ENCODE measurements around the gene ADGRE3. TPM values are rescaled to one million over a fixed set of nuclear protein-coding genes. Genes with fewer than 3 reads are reported as not detected.
A peak's percentile ranks its signal among the peaks of the same experiment; 100 is the strongest.

Gene ADGRE3, protein sequence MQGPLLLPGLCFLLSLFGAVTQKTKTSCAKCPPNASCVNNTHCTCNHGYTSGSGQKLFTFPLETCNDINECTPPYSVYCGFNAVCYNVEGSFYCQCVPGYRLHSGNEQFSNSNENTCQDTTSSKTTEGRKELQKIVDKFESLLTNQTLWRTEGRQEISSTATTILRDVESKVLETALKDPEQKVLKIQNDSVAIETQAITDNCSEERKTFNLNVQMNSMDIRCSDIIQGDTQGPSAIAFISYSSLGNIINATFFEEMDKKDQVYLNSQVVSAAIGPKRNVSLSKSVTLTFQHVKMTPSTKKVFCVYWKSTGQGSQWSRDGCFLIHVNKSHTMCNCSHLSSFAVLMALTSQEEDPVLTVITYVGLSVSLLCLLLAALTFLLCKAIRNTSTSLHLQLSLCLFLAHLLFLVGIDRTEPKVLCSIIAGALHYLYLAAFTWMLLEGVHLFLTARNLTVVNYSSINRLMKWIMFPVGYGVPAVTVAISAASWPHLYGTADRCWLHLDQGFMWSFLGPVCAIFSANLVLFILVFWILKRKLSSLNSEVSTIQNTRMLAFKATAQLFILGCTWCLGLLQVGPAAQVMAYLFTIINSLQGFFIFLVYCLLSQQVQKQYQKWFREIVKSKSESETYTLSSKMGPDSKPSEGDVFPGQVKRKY
- not detected in 2 replicates for total RNA-seq (ENCODE audit: low replicate concordance)

DNA sequence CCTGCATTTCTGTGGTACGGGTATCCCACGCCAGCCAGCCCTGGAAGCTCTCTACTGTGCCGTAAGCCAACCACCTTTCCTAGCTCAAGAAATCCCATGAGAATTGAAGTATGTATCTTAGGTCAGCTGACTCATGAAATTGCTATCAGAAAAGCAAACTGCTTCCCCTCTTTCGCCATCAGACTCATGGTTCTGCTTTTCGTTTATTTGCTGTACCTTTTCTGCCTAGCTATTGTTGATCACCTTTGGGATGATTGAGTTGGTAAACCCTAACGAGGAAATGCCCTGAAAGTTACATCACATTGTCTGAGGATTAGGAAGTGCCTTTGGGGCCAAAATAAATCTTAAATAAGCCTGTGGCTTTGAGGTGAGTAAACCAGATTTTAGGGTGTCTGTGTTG lies at the start of gene ADGRE3:
Gene ADGRE3, minus strand, starts transcription at position 81 of the 400 bp plus-strand sequence. Its CDS starts 74 bp downstream, at position 7.
- no peaks in the 10 kb centered on the region for H3K36me3 Mint-ChIP-seq

DNA sequence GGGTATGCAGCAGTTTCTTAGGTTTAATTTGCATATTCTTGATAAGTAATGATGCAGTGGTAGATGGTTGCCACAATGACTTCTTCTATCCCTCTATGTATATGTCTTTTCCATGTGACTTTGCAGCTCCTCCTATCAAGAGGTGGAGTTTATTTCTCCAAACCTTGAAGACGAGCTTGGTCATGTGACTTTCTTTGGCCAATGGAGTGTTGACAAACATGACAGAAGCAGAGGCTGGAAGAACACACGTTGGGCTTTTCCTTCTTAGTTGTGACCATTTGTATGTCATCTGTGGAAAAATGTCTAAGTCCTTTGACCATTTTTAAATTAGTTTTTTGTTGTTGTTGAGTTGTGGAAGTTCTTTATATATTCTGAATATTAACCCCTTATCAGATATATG lies 47.5 kb upstream of the ADGRE3 start:
- Mint-ChIP-seq H3K4me3 (no peak overlapping the region), H3K36me3 (peaks cover 51% of the 10 kb centered on the region), H3K4me1 (no peaks in the 10 kb centered on the region), H3K27me3 (ENCODE audit: insufficient read depth, low read depth) (no peaks in the 10 kb centered on the region), H3K27ac (no peak overlapping the region), H3K9me3 (peaks cover 72% of the 10 kb centered on the region)
- DNase-seq (ENCODE audit: low spot score), result no peak
- Histone ChIP-seq H3K27me3 (no peaks in the 10 kb centered on the region), H3K4me3 (no peak overlapping the region), H4K20me1 (ENCODE audit: low read depth) (no peaks in the 10 kb centered on the region), H3K27ac (no peak overlapping the region), H3F3A (ENCODE audit: low read depth) (no peaks in the 10 kb centered on the region), H3K4me1 (no peaks in the 10 kb centered on the region), H3K4me2 (no peak overlapping the region), H3K36me3 (peaks cover 24% of the 10 kb centered on the region), H3K9me3 (ENCODE audit: low read depth) (peaks cover 35% of the 10 kb centered on the region), H2AFZ (replicated peaks) (no peak overlapping the region), H3K79me2 (ENCODE audit: low read depth) (no peaks in the 10 kb centered on the region), H3K9ac (no peak overlapping the region)
- TF ChIP-seq, protein P1, sequence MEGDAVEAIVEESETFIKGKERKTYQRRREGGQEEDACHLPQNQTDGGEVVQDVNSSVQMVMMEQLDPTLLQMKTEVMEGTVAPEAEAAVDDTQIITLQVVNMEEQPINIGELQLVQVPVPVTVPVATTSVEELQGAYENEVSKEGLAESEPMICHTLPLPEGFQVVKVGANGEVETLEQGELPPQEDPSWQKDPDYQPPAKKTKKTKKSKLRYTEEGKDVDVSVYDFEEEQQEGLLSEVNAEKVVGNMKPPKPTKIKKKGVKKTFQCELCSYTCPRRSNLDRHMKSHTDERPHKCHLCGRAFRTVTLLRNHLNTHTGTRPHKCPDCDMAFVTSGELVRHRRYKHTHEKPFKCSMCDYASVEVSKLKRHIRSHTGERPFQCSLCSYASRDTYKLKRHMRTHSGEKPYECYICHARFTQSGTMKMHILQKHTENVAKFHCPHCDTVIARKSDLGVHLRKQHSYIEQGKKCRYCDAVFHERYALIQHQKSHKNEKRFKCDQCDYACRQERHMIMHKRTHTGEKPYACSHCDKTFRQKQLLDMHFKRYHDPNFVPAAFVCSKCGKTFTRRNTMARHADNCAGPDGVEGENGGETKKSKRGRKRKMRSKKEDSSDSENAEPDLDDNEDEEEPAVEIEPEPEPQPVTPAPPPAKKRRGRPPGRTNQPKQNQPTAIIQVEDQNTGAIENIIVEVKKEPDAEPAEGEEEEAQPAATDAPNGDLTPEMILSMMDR (IDR thresholded peaks at IDR 0.05), result no peak
- no peak for TF ChIP-seq EZH2phosphoT487 (IDR thresholded peaks at IDR 0.05)
- TF ChIP-seq EZH2 (IDR thresholded peaks at IDR 0.05), result no peak

More for the DNA sequence above, at the start of gene ADGRE3:
- H3K27me3 ChIP-seq, result no peaks in the 10 kb centered on the region
- no peaks in the 10 kb centered on the region for H4K20me1 ChIP-seq (ENCODE audit: low read depth)
- H3F3A ChIP-seq (ENCODE audit: low read depth), result no peaks in the 10 kb centered on the region
- peaks cover 7% of the 10 kb centered on the region for H3K27me3 Mint-ChIP-seq (ENCODE audit: insufficient read depth, low read depth)
- no peaks in the 10 kb centered on the region for H3K4me1 Mint-ChIP-seq
- H3K9me3 ChIP-seq (ENCODE audit: low read depth), result no peaks in the 10 kb centered on the region
- no peak within 1 kb of the TSS for H3K4me2 ChIP-seq
- H2AFZ ChIP-seq (replicated peaks), result no peak within 1 kb of the TSS
- TF ChIP-seq, protein P1 (IDR thresholded peaks at IDR 0.05), result no peak
- TF ChIP-seq EZH2phosphoT487 (IDR thresholded peaks at IDR 0.05), result no peak
- no peak for TF ChIP-seq EZH2 (IDR thresholded peaks at IDR 0.05)
- H3K27ac ChIP-seq, result no peak within 1 kb of the TSS
- no peaks in the 10 kb centered on the region for H3K9me3 Mint-ChIP-seq
- DNase-seq (ENCODE audit: low spot score), result no peak
- no peaks in the 10 kb centered on the region for H3K4me1 ChIP-seq
- H3K36me3 ChIP-seq, result no peaks in the 10 kb centered on the region
- H3K9ac ChIP-seq, result no peak within 1 kb of the TSS
- no peak within 1 kb of the TSS for H3K27ac Mint-ChIP-seq
- no peak within 1 kb of the TSS for H3K4me3 ChIP-seq
- no peaks in the 10 kb centered on the region for H3K79me2 ChIP-seq (ENCODE audit: low read depth)
- no peak within 1 kb of the TSS for H3K4me3 Mint-ChIP-seq

DNA sequence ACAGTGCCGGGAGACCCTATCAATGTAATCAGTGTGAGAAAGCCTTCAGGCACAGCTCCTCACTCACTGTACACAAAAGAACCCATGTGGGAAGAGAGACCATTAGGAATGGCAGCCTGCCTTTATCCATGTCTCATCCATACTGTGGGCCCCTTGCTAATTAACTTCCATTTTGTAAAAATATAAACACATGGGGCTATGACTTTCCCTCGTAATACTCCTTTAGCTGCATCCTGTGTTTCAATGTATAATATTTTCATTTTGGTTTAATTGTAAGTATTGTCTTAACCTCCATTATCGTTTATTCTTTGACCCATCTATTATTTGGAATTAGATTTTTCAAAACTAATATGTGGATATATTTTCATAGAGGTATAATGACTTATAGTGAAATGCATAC lies 44.5 kb upstream of the ADGRE3 start:
- Histone ChIP-seq H3K36me3 (peaks cover 25% of the 10 kb centered on the region), H3K27me3 (no peaks in the 10 kb centered on the region), H3K4me1 (no peaks in the 10 kb centered on the region), H3K4me3 (peak overlapping the region; percentile 8), H3F3A (ENCODE audit: low read depth) (no peaks in the 10 kb centered on the region), H4K20me1 (ENCODE audit: low read depth) (no peaks in the 10 kb centered on the region), H2AFZ (replicated peaks) (no peak overlapping the region), H3K79me2 (ENCODE audit: low read depth) (no peaks in the 10 kb centered on the region), H3K4me2 (no peak overlapping the region), H3K27ac (no peak overlapping the region), H3K9me3 (ENCODE audit: low read depth) (peaks cover 35% of the 10 kb centered on the region), H3K9ac (no peak overlapping the region)
- peaks cover 80% of the 10 kb centered on the region for H3K36me3 Mint-ChIP-seq
- peaks cover 6% of the 10 kb centered on the region for H3K27me3 Mint-ChIP-seq (ENCODE audit: insufficient read depth, low read depth)
- no peak overlapping the region for H3K4me3 Mint-ChIP-seq
- TF ChIP-seq EZH2phosphoT487 (IDR thresholded peaks at IDR 0.05) (no peak), EZH2 (IDR thresholded peaks at IDR 0.05) (no peak)
- TF ChIP-seq, protein P1 (IDR thresholded peaks at IDR 0.05), result no peak
- H3K9me3 Mint-ChIP-seq, result peaks cover 75% of the 10 kb centered on the region
- no peak overlapping the region for H3K27ac Mint-ChIP-seq
- H3K4me1 Mint-ChIP-seq, result no peaks in the 10 kb centered on the region
- no peak for DNase-seq (ENCODE audit: low spot score)
